WTC11 (cell line): ENCODE measurements around the gene CAMTA1.

Experiments
- CBFB ChIP-seq: sonication (generic); formaldehyde crosslinking; IDR thresholded peaks from 2 replicates; pipeline ENCODE4 v1.8.1; 2022; ENCODE audit warnings: mild to moderate bottlenecking, low read depth, missing genetic modification reagents
- CREB1 ChIP-seq: sonication (generic); formaldehyde crosslinking; IDR thresholded peaks from 2 replicates; pipeline ENCODE4 v1.8.0; 2023; ENCODE audit warnings: mild to moderate bottlenecking, missing genetic modification reagents
- ELF4 ChIP-seq: sonication (generic); formaldehyde crosslinking; IDR thresholded peaks from 2 replicates; pipeline ENCODE4 v1.8.1; 2022; ENCODE audit warnings: low read depth, mild to moderate bottlenecking, moderate library complexity, missing genetic modification reagents
- SP1 ChIP-seq: sonication (generic); formaldehyde crosslinking; conservative IDR thresholded peaks from 2 replicates; pipeline ENCODE4 v1.8.1; 2022; ENCODE audit warnings: missing genetic modification reagents
- TEAD1 ChIP-seq: sonication (generic); formaldehyde crosslinking; IDR thresholded peaks from 2 replicates; pipeline ENCODE4 v1.8.0; 2022; ENCODE audit warnings: mild to moderate bottlenecking, missing genetic modification reagents
- TP53 ChIP-seq: sonication (generic); formaldehyde crosslinking; IDR thresholded peaks from 2 replicates; pipeline ENCODE4 v1.8.1; 2023; ENCODE audit warnings: mild to moderate bottlenecking, missing genetic modification reagents
- TF ChIP-seq, protein P1 (sequence below): fragments of 200-600 bp; IDR thresholded peaks from 2 replicates; pipeline ENCODE4 v1.8.0; 2022; ENCODE audit warnings: antibody characterized with exemption
- TF ChIP-seq, protein P2 (sequence below): sonication (generic); formaldehyde crosslinking; IDR thresholded peaks from 2 replicates; pipeline ENCODE4 v1.8.1; 2023; ENCODE audit warnings: mild to moderate bottlenecking, missing genetic modification reagents
- TF ChIP-seq, protein P3 (sequence below): fragments of 250-450 bp; sonication (Bioruptor Pico); IDR thresholded peaks from 2 replicates; pipeline ENCODE4 v1.9.0; 2021; ENCODE audit warnings: mild to moderate bottlenecking, borderline replicate concordance
- TF ChIP-seq, protein P4 (sequence below): sonication (generic); formaldehyde crosslinking; conservative IDR thresholded peaks from 2 replicates; pipeline ENCODE4 v1.8.1; 2023; ENCODE audit warnings: mild to moderate bottlenecking, low read depth, missing genetic modification reagents, moderate library complexity
- TF ChIP-seq, protein P5 (sequence below): sonication (generic); formaldehyde crosslinking; IDR thresholded peaks from 2 replicates; pipeline ENCODE4 v1.8.0; 2022; ENCODE audit warnings: mild to moderate bottlenecking, missing genetic modification reagents

DNA sequence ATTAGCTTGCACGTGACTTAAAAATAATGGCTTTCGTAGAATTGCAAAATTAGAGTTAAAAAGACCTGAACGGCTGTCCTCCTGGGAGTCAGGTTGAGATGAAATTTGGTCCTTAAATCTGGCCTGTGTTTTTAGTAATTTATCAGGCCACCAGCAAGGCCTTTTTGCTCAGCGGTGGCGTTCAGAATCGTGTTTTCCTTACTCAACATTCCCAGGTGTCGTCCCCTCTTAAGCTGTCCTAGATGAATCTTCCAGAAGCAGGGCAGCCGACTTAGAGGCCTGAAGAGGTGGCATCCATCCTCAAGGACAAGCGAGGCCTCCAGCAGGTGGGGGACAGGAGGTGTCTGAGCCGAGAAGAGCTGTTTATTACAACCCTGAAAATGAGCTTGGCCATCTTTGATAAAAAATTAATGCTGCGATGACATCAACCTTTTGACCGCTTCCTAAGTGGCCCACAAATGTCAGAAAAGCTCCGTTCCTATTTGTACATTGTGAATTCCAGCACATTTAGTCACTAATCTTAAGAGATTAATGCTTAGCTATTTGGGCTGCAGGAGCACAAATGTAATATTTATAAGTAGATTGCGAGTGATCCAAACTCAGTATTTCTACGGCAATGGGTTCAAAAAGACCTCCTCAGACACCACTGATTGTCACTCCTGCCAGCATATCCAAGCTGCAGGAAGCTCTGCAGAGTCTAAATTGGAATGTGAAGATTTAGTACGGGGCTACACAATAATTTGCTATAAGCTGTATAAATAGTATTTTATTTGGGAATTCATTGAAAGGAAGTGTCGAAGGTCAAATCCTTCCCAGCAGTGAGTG lies 641.7 kb downstream of the CAMTA1 start:
- TF ChIP-seq TP53 (CRISPR knock-in tag) (no peak), SP1 (CRISPR knock-in tag) (no peak), ELF4 (CRISPR knock-in tag) (no peak), TEAD1 (CRISPR knock-in tag) (no peak), CBFB (CRISPR knock-in tag) (no peak), CREB1 (CRISPR knock-in tag) (no peak)
- TF ChIP-seq, protein P1, sequence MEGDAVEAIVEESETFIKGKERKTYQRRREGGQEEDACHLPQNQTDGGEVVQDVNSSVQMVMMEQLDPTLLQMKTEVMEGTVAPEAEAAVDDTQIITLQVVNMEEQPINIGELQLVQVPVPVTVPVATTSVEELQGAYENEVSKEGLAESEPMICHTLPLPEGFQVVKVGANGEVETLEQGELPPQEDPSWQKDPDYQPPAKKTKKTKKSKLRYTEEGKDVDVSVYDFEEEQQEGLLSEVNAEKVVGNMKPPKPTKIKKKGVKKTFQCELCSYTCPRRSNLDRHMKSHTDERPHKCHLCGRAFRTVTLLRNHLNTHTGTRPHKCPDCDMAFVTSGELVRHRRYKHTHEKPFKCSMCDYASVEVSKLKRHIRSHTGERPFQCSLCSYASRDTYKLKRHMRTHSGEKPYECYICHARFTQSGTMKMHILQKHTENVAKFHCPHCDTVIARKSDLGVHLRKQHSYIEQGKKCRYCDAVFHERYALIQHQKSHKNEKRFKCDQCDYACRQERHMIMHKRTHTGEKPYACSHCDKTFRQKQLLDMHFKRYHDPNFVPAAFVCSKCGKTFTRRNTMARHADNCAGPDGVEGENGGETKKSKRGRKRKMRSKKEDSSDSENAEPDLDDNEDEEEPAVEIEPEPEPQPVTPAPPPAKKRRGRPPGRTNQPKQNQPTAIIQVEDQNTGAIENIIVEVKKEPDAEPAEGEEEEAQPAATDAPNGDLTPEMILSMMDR = no peak
- TF ChIP-seq, protein P2, sequence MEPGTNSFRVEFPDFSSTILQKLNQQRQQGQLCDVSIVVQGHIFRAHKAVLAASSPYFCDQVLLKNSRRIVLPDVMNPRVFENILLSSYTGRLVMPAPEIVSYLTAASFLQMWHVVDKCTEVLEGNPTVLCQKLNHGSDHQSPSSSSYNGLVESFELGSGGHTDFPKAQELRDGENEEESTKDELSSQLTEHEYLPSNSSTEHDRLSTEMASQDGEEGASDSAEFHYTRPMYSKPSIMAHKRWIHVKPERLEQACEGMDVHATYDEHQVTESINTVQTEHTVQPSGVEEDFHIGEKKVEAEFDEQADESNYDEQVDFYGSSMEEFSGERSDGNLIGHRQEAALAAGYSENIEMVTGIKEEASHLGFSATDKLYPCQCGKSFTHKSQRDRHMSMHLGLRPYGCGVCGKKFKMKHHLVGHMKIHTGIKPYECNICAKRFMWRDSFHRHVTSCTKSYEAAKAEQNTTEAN (CRISPR knock-in tag) = no peak
- TF ChIP-seq, protein P3, sequence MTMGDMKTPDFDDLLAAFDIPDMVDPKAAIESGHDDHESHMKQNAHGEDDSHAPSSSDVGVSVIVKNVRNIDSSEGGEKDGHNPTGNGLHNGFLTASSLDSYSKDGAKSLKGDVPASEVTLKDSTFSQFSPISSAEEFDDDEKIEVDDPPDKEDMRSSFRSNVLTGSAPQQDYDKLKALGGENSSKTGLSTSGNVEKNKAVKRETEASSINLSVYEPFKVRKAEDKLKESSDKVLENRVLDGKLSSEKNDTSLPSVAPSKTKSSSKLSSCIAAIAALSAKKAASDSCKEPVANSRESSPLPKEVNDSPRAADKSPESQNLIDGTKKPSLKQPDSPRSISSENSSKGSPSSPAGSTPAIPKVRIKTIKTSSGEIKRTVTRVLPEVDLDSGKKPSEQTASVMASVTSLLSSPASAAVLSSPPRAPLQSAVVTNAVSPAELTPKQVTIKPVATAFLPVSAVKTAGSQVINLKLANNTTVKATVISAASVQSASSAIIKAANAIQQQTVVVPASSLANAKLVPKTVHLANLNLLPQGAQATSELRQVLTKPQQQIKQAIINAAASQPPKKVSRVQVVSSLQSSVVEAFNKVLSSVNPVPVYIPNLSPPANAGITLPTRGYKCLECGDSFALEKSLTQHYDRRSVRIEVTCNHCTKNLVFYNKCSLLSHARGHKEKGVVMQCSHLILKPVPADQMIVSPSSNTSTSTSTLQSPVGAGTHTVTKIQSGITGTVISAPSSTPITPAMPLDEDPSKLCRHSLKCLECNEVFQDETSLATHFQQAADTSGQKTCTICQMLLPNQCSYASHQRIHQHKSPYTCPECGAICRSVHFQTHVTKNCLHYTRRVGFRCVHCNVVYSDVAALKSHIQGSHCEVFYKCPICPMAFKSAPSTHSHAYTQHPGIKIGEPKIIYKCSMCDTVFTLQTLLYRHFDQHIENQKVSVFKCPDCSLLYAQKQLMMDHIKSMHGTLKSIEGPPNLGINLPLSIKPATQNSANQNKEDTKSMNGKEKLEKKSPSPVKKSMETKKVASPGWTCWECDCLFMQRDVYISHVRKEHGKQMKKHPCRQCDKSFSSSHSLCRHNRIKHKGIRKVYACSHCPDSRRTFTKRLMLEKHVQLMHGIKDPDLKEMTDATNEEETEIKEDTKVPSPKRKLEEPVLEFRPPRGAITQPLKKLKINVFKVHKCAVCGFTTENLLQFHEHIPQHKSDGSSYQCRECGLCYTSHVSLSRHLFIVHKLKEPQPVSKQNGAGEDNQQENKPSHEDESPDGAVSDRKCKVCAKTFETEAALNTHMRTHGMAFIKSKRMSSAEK (CRISPR knock-in tag) = no peak
- TF ChIP-seq, protein P4, sequence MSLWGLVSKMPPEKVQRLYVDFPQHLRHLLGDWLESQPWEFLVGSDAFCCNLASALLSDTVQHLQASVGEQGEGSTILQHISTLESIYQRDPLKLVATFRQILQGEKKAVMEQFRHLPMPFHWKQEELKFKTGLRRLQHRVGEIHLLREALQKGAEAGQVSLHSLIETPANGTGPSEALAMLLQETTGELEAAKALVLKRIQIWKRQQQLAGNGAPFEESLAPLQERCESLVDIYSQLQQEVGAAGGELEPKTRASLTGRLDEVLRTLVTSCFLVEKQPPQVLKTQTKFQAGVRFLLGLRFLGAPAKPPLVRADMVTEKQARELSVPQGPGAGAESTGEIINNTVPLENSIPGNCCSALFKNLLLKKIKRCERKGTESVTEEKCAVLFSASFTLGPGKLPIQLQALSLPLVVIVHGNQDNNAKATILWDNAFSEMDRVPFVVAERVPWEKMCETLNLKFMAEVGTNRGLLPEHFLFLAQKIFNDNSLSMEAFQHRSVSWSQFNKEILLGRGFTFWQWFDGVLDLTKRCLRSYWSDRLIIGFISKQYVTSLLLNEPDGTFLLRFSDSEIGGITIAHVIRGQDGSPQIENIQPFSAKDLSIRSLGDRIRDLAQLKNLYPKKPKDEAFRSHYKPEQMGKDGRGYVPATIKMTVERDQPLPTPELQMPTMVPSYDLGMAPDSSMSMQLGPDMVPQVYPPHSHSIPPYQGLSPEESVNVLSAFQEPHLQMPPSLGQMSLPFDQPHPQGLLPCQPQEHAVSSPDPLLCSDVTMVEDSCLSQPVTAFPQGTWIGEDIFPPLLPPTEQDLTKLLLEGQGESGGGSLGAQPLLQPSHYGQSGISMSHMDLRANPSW = no peak
- TF ChIP-seq, protein P5, sequence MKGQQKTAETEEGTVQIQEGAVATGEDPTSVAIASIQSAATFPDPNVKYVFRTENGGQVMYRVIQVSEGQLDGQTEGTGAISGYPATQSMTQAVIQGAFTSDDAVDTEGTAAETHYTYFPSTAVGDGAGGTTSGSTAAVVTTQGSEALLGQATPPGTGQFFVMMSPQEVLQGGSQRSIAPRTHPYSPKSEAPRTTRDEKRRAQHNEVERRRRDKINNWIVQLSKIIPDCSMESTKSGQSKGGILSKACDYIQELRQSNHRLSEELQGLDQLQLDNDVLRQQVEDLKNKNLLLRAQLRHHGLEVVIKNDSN (CRISPR knock-in tag) = no peak
